Glutamatergic neuron (in vitro differentiated cells): ENCODE results near the gene COIL. TPM values are rescaled to one million over a fixed set of nuclear protein-coding genes. Genes with fewer than 3 reads are reported as not detected.

Experiments
- DNase-seq: peaks from one replicate; pipeline ENCODE4 v3.0.0; 2022
- H3K27ac Mint-ChIP-seq: one replicate; pipeline ENCODE4 v1.8.0; 2020; ENCODE audit warnings: mild to moderate bottlenecking, mixed read lengths, inconsistent platforms; ENCODE audit not compliant: unreplicated experiment
- H3K27me3 Mint-ChIP-seq: one replicate; pipeline ENCODE4 v1.8.0; 2020; ENCODE audit warnings: mild to moderate bottlenecking, moderate library complexity, mixed read lengths, inconsistent platforms; ENCODE audit not compliant: unreplicated experiment
- H3K36me3 Mint-ChIP-seq: one replicate; pipeline ENCODE4 v1.8.0; 2020; ENCODE audit warnings: mild to moderate bottlenecking, mixed read lengths, inconsistent platforms; ENCODE audit not compliant: unreplicated experiment
- H3K4me1 Mint-ChIP-seq: one replicate; pipeline ENCODE4 v1.8.0; 2020; ENCODE audit warnings: mild to moderate bottlenecking, low read depth, mixed read lengths, inconsistent platforms; ENCODE audit not compliant: unreplicated experiment
- H3K4me3 Mint-ChIP-seq: one replicate; pipeline ENCODE4 v1.8.0; 2020; ENCODE audit warnings: mild to moderate bottlenecking, mixed read lengths, inconsistent platforms; ENCODE audit not compliant: unreplicated experiment
- H3K9me3 Mint-ChIP-seq: one replicate; pipeline ENCODE4 v1.8.0; 2020; ENCODE audit warnings: mild to moderate bottlenecking, moderate library complexity, mixed read lengths, inconsistent platforms; ENCODE audit not compliant: unreplicated experiment
- total RNA-seq: library from RNA; stranded (reverse); fragmentation: NEBNext Ultra II Directional; extraction: Animal tissue kit (Norgen Biotek cat#: 25700); gene quantifications from one replicate; pipeline ENCODE4 v1.2.1, GENCODE V29; 2021; ENCODE audit not compliant: unreplicated experiment
- TF ChIP-seq, protein P1 (sequence below): fragments of 200-600 bp; sonication (generic); IDR thresholded peaks from one replicate; pipeline ENCODE4 v1.5.0; 2021; ENCODE audit not compliant: partially characterized antibody, unreplicated experiment

Gene COIL
- total RNA-seq, 1 donor from 2014 or later, result 9.4 TPM

DNA sequence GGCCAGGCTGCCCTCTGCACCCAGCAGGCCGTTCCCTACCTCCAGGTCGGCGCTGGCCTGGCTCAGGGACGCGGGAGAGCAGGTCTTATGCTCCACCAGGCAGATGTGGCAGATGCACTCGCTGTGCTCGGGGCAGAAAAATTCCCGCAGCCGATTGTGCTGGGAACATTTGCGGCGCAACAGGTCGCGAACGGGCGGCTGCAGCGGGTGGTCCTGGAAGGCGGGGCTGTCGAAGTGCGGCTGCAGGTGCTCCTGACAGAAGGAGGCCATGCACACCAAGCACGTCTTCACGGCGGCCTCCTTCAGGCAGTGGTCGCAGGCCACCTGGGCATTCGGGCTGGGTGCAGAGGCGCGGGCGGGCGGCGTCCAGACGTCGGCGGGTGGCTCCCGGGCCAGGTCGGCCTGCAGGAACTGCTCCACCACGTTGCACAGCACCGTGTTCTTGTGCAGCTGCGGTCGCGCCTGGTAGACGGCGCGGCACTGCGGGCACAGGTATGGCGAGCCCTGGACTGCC is 47.4 kb downstream of the COIL start:
- Mint-ChIP-seq H3K4me3 (peak overlapping the region; percentile 88), H3K9me3 (peaks cover 2% of the 10 kb centered on the region), H3K27ac (no peak overlapping the region), H3K36me3 (peaks cover 3% of the 10 kb centered on the region), H3K27me3 (peaks cover 11% of the 10 kb centered on the region), H3K4me1 (peaks cover 3% of the 10 kb centered on the region)
- DNase-seq, result peak; percentile 50
- TF ChIP-seq, protein P1, sequence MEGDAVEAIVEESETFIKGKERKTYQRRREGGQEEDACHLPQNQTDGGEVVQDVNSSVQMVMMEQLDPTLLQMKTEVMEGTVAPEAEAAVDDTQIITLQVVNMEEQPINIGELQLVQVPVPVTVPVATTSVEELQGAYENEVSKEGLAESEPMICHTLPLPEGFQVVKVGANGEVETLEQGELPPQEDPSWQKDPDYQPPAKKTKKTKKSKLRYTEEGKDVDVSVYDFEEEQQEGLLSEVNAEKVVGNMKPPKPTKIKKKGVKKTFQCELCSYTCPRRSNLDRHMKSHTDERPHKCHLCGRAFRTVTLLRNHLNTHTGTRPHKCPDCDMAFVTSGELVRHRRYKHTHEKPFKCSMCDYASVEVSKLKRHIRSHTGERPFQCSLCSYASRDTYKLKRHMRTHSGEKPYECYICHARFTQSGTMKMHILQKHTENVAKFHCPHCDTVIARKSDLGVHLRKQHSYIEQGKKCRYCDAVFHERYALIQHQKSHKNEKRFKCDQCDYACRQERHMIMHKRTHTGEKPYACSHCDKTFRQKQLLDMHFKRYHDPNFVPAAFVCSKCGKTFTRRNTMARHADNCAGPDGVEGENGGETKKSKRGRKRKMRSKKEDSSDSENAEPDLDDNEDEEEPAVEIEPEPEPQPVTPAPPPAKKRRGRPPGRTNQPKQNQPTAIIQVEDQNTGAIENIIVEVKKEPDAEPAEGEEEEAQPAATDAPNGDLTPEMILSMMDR, result no peak

DNA sequence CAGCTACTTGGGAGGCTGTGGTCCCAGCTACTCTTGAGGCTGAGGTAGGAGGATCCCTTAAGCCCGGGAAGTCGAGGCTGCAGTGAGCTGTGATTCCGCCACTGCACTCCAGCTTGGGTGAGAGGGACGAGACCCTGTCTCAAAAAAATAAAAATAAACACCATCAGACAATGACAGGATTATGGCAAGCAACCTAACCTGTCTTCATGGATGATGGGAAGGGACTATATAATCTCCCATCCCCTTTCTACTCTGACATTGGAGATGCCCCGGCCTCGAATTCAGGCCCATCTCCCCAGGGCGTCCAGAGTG is 47.9 kb downstream of the COIL start:
- Mint-ChIP-seq H3K4me1 (peaks cover 3% of the 10 kb centered on the region), H3K4me3 (peak overlapping the region; percentile 88), H3K36me3 (peaks cover 3% of the 10 kb centered on the region), H3K9me3 (peaks cover 2% of the 10 kb centered on the region), H3K27me3 (peaks cover 11% of the 10 kb centered on the region), H3K27ac (no peak overlapping the region)
- TF ChIP-seq, protein P1, result no peak
- no peak for DNase-seq

DNA sequence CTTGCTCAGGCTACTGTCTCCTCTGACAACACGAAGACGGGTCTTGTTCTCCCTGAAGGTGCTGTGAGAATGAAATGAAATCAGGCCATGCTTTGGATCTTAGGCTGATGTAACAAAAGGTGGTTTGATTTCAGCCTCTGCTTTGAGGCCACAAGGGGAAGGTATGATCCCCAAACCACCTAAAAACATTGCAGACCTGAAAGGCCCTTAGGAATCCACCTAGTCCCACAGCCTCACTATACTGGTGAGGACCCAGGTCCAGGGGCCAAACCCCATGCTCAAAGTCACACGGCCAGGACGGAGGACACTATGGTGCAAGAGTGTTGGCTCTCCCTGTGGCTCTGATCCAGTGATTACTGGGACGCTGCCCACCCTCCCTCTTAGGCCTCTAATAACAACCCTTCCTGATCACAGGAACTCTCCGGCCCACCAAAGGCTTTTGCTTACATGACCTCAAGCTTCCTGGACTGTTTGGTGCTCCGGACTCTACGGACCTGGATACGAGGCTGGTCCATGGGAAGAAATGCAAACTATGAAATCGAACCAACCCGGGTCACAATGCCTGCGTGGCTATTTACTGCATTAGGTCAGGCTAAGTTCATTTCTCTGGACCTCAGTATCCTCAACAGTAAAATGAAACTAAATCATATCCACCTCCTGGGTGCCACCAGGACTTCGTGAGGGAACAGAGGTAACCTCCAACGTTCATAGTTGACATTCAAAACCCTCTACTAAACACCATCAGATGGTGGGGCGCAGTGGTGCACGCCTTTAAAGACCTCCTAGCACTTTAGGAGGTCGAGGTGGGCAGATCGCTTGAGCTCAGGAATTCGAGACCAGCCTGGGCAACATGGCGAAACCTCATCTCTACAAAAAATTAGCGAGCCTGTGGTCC is 48.5 kb downstream of the COIL start:
- peaks cover 3% of the 10 kb centered on the region for H3K36me3 Mint-ChIP-seq
- H3K4me3 Mint-ChIP-seq, result no peak overlapping the region

DNA sequence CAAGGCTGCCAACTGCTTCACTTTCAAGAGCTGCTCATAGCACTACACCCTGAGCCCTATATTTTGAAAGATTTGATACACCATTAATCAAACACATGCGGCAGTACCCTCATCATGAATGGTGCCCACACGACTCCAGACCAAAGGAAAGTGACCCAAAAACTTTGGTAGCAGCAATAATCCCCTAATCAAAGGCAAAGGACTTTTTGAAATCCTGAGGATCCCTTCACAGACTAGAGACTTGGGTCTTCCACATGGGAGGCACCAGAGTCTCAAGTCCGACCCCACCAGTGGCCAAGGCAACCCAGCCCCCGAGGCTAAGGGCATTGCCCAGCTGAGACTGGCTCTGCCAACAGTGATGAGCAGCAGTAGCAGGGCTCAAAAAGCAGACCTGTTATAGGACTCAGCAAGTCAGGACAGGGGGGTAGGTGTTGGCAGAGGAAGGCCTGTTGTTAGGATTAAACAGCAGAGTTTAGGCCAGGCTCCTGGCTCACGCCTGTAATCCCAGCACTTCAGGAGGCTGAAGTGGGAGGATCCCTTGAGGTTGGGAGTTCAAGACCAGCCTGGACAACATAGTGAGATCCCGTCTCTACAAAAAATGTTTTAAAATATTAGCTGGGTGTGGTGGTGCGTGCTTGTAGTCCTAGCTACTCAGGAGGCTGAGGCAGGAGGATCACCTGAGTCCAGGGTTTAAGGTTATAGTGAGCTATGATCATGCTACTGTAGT is 50.2 kb downstream of the COIL start:
- no peak for DNase-seq
- TF ChIP-seq, protein P1, result no peak
- peaks cover 3% of the 10 kb centered on the region for H3K4me1 Mint-ChIP-seq
- H3K4me3 Mint-ChIP-seq, result no peak overlapping the region
- H3K27ac Mint-ChIP-seq, result no peak overlapping the region
- H3K9me3 Mint-ChIP-seq, result peaks cover 2% of the 10 kb centered on the region
- H3K36me3 Mint-ChIP-seq, result peaks cover 3% of the 10 kb centered on the region
- H3K27me3 Mint-ChIP-seq, result peaks cover 11% of the 10 kb centered on the region

More for the DNA sequence above, 48.5 kb downstream of the COIL start:
- H3K4me1 Mint-ChIP-seq, result peaks cover 3% of the 10 kb centered on the region
- TF ChIP-seq, protein P1, result no peak
- DNase-seq, result no peak
- peaks cover 11% of the 10 kb centered on the region for H3K27me3 Mint-ChIP-seq
- H3K9me3 Mint-ChIP-seq, result peaks cover 2% of the 10 kb centered on the region
- H3K27ac Mint-ChIP-seq, result no peak overlapping the region
